Activated CD4-positive, alpha-beta T cell treated with anti-CD3 and anti-CD28 coated beads for 48 hours (primary cell): Measurements from ENCODE around the gene SORCS2.
"Not testable (repeated sequence)": the region's sequence is repeated elsewhere in the genome, so short reads cannot be mapped to it uniquely, and the experiment has no call there.

Experiments used
- DNase-seq: peaks from one replicate; pipeline ENCODE4 v3.0.0-alpha.2; 2020

The SORCS2 gene

DNA sequence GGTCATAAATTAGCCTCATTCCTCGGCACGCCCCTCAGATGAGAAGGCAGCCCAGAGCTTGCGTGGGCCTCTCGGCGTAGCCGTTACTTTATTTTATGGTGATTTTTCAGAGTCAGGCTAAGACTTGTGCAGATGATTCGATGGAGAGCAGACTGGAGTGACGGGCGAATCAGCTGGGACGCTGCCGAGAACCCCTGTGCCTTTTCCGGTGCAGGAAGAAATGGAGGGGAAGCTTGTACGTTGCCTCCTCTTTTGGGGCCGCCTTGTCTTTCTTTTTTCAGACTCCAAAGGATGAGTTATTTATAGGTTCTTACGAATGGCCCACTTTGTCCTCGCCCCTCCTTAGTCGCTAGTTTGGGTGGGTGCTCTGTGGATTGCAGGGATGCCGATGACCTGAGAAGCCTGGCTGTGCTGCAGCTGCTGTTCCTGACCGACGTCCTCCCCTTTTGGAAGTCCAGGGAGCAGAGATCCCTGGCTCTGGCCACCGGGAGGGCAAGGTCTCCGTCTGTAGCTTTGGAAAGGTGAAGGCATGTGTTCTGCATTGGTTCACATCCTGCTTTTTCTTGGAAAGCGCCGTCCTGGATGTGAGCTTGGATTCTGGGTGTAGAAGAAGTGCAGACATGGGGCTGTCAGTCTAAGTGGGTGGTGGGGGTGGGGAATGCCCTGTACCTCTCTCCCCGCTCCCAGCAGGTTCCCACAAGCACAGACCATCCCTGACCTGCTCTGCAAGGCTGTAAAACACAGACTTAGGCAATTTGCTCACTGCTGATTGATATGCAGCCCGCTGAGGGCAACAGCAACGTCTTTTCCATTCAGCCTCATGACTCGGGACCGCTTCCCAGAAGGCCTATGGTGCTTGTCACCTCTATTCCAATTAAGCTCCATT, 9.3 kb downstream of the SORCS2 start:
- DNase-seq = no peak

DNA sequence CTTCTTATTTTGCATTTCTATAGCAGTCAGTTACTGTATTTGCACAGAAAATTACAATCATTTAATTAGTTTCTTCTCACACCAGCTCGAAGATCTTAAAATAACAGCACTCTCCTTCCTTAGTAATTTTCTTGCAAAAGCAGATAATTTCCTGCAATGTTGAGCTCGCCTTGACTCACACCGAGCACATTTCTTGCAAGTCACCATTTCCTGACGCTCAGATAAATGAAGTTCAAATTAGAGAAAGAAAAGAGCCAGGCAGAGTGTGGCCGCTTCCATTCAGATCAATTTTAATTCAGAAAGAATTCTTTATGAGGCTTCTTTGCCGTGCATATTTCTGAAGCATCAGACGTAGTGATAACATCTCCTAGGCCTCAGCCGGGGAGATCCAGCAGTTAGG, 10.1 kb downstream of the SORCS2 start:
- DNase-seq = no peak

DNA sequence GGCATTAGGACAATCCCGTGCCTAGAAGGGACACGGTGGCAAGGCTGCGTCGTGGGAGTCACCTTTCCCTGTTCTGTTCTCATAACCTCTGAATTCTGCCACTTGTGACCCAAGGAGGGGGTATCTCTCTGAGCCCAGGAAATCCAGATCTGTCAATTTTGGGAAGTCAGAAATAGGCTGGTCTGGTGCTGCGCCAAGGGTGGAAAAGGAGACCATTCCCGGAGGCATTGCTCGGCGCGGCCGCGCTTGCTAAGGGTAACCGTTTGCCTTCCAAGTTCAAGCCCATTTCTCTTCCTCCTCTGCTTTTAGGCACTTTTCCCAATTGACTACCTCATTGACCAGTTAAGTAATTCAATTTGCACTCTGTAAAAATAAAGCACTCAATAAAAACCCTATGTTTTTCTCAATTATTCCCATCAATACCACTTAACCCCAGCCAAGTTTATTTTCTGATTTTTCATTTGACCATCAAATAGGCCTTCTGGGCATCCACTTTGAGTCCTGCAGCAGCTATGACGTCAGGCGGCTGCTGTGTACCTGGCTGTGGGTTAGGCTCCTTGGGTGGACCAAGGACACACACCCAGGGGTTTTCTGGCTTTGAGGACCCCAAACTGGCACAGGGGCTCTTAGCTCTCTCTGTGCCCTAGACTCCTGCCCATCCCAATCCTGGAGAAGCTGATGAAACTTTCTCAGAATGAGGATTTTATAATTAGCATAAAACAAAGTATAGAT, 12.5 kb downstream of the SORCS2 start:
- DNase-seq = no peak

DNA sequence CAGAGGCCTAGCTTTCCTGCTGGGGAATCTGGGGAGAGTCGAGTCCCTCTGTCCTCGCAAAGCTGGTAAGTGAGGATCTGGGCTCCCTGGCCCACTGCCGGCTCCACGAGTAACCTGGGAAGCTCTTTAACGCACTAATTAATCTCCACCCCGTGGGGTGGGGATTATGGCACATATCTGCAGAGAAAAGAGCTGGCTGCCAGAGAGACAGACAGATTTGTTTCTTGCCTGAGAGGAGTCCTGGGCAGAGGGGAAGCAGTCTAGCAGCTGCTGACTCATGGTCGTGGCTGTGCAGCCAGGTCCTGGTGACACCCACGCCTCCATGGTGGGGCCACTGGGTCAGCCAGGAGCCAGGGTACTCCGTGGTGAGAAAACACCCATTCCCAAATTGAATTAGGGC, 14.0 kb downstream of the SORCS2 start:
- no peak for DNase-seq

DNA sequence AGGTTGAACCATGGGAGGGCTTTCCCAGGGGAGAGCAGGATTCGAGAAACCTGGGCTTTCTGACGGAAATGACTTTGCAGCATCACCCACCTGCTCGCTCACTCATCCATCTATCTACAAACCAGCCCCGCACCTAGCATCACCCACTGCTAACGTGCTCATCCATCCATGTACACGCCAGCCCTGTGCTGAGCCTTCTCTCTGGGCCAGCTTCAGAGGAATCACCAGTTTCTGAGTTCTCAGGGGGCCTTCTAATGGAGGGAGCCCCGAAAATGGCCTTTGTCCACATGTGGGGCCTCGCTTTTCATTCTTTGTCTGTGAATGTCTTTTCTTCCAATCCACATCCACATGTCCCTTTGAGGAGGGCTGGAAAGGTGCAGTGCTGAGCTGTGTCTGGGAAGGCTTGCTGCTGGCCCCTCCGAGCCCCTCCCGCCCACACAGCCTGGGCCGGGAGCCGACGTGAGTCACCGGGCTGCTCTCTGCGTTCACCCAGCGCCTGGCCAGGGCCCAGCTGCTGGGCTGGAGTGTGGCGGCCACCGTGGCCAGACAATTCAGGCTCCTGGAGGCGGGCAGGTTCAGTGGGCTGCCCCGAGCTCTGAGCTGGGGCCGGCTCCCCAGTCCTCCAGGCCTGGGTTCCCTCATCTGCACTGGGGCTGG, 14.7 kb downstream of the SORCS2 start:
- DNase-seq = no peak

DNA sequence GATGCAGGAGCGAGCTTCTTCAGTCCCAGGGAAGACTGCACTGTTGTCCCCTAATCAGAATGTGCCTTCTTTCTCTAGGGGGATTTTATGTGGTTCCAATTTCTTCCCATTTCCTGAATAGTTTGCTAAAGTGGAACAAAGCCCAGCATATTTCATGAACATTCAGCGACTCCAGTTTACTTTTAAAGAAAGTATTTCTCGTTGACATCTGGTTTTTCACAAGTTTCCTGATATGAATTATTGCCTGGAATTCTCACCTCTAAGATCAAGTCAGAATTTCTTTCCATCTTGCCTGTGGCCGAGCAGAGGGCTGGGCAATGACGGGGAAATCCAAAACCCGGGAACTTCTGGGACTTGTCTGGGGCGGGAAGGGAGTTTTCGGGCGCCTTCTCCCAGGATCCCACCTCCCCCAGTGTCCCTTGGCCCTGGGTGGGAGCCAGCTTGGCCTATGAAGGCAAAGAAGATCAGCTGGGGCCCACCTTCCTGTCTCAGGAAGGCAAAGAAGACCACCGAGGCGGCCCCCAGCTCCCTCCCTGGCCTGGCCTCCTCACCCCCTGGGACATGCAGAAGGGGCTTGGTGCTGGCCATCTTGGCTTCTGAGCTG, 15.4 kb downstream of the SORCS2 start:
- no peak for DNase-seq

DNA sequence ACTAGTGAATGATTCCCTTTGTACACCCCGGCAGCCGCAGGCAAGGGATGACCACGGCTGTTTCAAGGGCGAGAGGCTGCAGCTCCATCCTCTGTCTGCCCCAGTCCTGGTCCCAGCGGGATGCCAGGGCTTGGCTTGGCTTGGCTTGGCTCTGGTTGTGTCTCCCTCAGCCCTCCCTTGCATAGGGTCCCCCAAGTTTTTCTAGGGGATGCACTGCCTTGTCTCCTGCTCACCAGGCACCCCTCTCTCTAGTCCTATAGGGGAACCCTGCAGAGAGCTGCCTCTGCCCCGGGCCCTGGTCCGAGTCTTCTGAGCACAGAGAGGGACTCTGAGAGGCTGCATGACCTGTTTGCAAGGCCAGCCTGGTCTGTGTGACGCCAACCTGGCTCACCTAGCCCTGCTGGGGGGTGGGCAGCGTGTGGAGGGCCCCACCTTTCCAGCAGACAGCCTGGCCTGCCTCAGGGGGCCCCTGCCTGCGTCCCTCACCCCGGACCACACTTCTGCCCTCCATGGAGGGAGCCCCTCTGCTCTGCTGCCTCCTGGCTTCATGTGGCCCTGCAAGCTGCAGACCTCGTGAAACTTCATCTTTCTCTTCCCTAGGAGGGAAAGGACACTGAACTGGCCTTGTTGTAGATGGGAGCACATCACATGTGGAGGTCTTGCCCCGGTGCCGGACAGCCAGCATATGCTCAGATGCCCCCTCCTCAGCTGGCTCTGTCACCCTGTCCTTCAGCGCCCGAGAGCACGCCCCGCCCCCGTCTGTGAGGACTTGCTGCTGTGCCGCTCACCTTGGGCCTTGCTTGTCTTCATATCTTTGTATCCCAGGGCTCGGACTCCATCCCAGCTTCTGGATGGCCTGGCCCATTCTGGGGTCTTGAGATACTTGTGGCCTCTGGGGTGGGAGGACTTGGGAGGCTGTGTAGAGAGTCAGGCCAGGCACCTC, 16.4 kb downstream of the SORCS2 start:
- DNase-seq = no peak

DNA sequence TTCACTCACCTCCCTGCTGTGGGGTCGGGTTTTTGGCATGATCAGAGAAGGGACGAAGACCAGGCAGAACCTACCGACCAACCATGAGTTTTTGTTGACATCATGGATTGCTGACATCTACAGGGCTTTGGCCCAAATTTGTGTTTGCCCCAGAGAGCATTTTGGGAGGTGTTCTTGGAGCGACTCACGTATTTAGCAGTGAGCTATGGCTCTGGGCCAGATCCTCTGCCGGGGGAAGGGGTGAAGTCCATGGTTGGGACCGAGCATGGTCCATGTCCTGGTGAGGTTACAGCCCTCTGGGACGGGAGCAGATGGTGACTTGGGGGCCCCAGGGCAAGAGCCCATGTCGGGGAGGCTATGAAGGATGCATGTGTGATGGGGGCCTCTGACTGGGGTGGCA, 17.4 kb downstream of the SORCS2 start:
- DNase-seq = no peak

DNA sequence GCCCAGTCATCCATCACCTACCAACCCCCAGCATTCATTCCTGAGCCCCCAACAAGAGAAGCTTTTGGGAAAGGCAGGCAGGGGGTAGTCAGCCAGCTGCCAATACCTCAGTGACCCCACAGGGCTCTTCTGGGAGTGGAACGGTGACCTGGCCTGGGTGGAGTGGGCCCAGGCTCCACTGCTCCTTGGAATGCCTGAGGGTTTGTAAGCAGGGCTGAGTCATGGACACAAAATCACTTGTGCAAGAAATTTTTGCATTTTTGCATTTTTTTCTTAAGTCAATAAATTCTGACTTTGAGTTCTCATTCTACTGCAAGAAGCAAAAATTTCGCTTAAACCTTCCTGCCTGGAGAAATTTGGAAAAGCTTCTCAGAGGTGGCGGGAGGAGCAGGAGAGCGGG, 18.5 kb downstream of the SORCS2 start:
- DNase-seq = no peak

DNA sequence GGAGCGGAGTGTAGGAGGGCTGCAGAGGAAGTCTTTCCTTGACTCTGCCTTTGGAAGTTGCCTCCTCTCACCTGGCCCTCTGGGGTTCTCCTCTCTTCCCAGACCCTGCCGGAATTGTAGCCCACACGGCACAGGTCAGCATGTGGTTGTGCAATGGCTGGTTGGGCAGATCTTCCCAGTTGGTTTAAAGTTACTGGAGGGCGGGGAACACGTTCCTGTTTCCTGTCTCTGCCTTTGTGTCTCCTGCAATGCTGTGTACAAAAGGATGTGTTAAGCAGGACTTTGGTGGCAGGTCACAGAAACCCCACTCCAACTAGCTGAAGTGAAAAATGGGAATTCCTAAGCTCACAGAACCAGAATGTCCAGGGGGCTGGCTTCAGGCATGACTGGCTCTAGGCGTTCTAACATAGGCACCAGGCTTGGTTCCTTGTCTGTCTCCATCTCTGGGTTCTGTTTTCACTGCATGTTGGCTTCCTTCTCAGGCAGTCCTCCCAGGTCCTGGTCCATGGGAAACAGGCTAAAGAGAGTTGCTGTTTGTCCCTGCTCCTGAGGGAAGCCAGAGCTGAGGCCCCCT, 19.9 kb downstream of the SORCS2 start:
- DNase-seq = no peak

DNA sequence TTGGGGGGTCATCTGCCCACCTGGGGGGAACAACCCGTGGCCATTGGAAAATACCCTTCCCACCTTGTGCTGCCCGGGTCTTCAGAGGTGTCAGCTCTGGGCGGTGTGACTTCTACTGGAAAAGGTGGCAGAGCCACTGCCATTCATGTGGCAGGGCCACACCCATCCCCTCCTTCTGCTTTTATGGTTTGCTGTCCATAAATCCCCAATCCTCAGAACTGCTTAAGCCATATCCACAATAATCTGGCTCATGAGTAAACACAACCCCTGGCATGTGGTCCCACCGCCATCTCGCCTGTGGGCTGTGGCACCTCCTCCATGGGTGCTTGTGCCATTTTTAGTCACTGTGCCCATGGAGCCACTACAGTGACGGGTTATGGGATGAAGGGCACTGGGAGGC, 20.6 kb downstream of the SORCS2 start:
- DNase-seq = no peak

DNA sequence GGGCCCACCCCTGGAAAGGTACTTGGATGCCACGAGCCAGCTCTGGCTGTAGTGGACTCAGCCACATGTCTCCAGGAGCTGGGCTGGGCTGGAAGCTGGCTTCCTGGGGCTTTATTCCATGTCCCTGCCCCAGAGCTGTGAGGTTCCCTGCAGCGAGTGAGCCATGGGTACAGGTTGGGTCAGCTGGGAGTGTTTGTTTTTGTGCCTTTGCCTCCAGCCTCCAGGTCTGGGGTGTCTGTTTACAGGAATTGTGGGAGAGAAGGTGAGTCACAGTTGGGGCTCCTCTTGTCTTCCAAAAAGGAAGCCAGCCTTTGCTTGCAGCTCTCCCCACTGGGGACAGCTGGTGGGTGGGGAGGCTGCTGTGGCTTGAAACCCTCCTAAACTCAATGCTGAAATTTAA, 21.5 kb downstream of the SORCS2 start:
- no peak for DNase-seq

DNA sequence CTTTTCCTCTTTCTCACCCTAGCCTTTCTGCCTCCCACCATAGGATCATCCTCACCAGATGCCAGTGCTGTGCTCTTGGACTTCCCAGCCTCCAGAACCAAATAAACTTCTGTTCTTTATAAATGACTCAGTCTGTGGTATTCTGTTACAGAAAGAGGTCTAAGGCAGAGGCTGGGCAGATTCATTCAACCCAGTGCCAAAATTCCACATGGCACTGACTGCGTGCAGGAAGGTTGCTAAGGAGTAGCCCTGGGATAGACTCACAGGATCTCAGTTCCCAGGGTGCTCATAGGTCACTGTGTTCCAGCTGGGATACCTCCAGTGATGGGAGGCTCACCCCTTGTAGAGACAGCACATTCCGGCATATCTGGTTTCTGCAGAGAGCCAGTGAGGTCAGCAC, 22.0 kb downstream of the SORCS2 start:
- no peak for DNase-seq

DNA sequence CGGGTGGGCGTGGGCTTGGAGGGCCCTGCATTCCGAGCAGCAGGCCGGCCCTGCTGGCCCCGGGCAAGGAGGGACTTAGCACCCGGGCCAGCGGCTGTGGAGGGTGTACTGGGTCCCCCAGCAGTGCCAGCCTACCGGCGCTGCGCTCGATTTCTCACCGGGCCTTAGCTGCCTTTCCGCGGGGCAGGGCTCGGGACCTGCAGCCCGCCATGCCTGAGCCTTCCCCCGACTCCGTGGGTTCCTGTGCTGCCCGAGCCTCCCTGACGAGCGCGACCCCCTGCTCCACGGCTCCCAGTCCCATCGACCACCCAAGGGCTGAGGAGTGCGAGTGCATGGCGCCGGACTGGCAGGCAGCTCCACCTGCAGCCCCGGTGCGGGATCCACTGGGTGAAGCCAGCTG, 22.8 kb downstream of the SORCS2 start:
- DNase-seq = not testable (repeated sequence)

DNA sequence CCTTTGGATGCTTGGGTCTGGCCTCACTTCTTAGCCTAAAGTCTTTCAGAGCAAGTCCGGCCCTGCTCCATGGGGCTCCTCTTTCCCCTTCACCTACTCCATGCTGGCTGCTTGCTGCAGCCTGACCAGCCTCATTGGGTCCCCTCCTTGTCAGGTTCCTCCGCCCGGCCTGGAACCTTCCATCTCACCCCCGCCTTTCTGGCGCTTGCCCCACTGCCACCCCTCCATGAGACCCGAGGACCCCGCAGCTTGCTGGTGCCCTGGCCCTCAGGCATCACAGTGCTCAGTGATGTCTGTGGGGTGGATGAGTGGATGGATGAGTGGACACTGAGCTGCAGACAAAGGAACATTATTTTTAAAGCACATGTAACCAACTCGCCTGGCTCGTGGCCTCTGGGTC, 24.7 kb downstream of the SORCS2 start:
- no peak for DNase-seq

DNA sequence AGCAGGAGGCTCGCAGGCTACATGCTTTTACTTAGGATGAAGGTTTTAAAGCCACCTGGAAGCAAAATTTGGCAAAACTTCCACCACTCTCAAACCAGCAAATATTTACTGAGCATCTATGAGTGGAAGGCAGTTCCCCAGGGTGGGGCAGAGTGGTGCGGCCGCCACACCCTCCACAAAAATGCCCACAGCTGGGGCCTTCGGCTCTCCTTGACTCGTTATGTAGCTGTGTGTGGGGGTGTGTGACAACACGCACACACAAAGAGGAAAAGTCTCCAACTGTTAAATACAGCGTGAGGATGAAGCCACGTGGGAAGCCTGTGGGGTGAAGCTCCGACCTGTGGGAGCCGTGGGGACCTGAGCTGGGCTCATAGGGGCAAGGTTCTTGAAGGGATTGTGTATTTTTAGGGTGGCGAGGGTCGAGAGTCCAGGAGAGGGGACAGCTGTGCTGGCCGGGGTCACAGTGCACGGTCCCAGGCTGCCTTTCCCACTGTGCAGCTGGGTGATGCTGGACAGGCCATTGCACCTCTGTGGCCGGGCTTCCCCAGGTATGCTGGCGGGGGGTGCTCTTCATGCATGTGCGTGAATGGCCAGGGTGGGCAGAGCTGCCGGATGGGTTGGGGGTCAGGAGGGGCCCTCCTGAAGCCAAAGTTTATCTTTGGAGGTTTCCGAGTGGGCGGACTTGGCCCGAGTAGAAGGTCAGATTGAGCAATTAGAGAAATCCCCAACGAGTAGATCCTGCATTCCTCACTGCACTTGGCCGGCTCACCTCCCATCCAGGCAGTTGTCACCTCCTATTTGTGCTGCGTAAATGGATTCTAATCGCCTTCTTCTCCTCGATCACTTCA, 25.4 kb downstream of the SORCS2 start:
- DNase-seq = no peak

DNA sequence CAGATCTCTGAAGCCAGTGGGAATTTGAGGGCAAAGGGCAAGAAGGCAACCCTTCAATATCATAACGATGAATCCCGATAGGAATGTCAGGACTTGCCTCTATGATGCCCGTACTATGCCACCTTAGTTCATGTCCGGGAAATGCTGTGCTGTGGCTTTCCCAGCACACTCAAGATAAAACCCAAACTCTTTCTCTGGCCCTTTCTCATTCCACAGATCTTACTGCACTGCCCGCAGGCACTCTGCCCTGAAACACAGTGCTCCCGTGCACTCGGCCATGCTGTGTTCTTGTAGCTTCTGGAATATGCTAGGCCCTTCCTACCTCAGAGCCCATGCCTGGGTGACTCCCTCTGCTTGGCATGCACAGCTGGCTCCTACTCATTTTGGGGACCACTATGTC, 26.3 kb downstream of the SORCS2 start:
- no peak for DNase-seq

DNA sequence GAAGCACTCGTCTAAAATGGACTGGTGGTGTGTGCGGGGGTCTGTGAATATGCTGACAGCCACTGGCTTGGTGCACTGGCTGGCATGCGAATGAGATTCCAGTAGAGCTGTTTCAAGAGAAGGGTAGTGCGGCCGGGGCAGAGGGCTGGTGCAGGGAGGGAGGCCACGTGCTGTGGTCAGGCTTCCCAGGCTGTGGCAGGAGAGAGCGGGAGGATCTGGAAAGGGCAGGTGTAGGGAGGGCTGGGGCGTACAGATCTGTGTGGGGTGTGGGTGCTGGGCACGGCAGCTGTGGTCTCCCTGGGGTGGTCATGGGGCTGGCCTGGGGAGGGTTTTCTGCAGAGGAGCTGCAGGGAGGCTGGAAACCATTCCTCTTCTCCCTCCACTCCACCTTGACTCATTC, 30.2 kb downstream of the SORCS2 start:
- DNase-seq = no peak

DNA sequence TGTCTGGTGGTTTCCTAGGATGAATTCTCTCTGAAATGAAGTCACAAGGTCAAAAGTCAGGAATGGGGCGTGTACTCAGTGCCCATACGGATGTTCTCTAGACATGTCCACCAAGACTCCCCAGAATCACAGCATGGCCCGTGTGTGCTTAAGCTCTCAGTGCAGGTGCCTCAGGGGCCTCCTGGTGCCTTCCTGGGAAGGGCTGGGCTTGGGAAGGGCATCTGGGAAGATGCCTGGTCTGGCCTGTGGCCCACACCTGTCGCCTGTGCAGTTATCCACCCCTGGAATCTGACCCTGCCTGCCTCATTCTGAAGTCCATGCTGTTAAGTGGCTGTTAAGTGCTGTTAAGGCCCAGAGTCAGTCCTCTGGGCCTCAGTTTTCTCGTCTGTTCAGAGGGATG, 31.2 kb downstream of the SORCS2 start:
- no peak for DNase-seq

DNA sequence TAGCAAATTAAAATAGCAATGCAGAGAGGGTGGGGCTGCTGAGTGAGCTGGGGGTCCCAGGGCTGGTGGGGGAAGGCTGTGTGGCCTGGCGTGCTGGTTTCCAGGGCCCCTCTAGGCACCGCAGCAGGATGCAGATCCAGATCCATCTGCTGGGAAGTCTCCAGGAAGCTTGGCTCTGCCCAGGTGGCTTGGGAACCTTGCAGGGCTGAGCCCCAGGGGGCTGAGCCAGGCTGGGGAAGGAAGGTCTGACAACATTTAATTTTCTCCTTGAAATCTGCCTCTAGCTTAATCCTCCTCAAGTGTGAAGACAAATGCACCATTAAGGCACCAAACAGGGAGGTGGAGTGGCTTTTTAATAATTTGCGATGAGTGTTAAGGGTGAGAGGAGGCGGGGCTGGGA, 31.7 kb downstream of the SORCS2 start:
- DNase-seq = no peak
